GM23338 (cell line): ENCODE results near the gene COL16A1. TPM values are rescaled to one million over a fixed set of nuclear protein-coding genes. Genes with fewer than 3 reads are reported as not detected.

Source experiments
- JUNB ChIP-seq: IDR thresholded peaks from one replicate; pipeline ENCODE4 v1.6.1; 2016; ENCODE audit warnings: antibody characterized with exemption; ENCODE audit not compliant: unreplicated experiment
- NANOG ChIP-seq: IDR thresholded peaks from 2 replicates; pipeline ENCODE4 v1.6.1; 2016; ENCODE audit warnings: antibody characterized with exemption, borderline replicate concordance
- POLR2AphosphoS5 ChIP-seq: IDR thresholded peaks from 2 replicates; pipeline ENCODE4 v1.6.1; 2016; ENCODE audit warnings: antibody characterized with exemption, low read depth
- STAT1 ChIP-seq: IDR thresholded peaks from one replicate; pipeline ENCODE4 v1.6.1; 2016; ENCODE audit warnings: antibody characterized with exemption; ENCODE audit not compliant: unreplicated experiment
- ZNF331 ChIP-seq: fragments of 250-450 bp; sonication (Bioruptor Pico); IDR thresholded peaks from 2 replicates; pipeline ENCODE4 v1.5.0; 2020; ENCODE audit warnings: low read depth, mild to moderate bottlenecking, moderate library complexity
- polyA plus RNA-seq: library from polyadenylated mRNA; unstranded; fragments of >200 nt; fragmentation: Nextera tagmentation; extraction: Ambion mirVana; gene quantifications from 2 replicates; pipeline ENCODE4 v1.2.1, GENCODE V29; 2016
- total RNA-seq: library from RNA; depleted of rRNA; stranded (reverse); fragments of >200 nt; shearing (Covaris generic); gene quantifications from 2 replicates; pipeline ENCODE4 v1.2.3, GENCODE V29; 2014
- TF ChIP-seq, protein P1 (sequence below): fragments of 250-450 bp; sonication (Bioruptor Pico); IDR thresholded peaks from 2 replicates; pipeline ENCODE4 v1.5.0; 2020; ENCODE audit warnings: mild to moderate bottlenecking, moderate library complexity
- TF ChIP-seq, protein P2 (sequence below): IDR thresholded peaks from 2 replicates; pipeline ENCODE4 v1.6.1; 2016; ENCODE audit warnings: antibody characterized with exemption

COL16A1 gene
- total and polyA plus RNA-seq, 2 experiments from 2014 or later = 4.2 to 13.2 TPM

DNA sequence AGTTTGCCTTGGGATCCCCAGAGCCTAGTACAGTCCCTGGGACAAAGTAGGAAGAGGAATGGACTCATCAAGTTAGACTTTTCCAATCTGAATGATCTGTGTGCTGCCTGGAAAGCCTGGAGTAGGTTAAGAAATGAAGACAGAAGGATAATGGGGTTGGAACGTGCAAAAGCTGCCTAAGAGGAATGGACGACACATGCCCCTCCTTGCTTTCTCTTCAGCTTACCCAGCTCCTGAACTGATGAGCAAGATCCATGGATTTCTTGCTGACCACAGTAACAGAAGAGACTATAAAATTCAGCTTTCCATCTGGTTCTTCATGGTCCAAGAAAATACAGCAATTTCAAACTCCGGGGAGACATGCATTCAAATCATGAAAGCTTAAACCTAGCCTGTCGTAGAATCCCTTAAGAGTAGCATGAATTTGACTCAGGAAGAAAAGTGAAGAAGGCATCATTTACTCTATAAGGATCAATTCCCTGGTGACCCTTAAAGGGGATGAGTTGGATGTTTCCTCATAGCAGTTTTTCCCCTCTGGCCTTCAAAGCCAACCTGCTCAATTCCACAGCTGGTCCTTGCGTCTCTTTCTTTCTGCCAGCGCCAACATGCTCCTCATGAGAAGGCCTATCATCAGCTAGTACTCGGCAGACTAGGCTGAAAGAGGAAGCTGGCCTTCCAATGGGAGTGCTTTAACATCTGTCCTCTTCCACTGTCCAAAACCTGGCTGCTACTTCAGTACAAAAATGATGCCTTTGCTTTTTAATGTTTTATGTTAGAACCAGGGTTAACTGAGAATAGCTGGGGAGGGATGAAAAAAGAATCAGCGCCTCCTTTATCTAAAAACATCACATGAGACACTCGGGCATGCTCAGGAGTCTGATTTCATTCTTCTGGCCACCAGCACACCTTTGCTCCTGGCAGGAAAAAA is 53.4 kb downstream of the COL16A1 start (continued):
- TF ChIP-seq, protein P1, sequence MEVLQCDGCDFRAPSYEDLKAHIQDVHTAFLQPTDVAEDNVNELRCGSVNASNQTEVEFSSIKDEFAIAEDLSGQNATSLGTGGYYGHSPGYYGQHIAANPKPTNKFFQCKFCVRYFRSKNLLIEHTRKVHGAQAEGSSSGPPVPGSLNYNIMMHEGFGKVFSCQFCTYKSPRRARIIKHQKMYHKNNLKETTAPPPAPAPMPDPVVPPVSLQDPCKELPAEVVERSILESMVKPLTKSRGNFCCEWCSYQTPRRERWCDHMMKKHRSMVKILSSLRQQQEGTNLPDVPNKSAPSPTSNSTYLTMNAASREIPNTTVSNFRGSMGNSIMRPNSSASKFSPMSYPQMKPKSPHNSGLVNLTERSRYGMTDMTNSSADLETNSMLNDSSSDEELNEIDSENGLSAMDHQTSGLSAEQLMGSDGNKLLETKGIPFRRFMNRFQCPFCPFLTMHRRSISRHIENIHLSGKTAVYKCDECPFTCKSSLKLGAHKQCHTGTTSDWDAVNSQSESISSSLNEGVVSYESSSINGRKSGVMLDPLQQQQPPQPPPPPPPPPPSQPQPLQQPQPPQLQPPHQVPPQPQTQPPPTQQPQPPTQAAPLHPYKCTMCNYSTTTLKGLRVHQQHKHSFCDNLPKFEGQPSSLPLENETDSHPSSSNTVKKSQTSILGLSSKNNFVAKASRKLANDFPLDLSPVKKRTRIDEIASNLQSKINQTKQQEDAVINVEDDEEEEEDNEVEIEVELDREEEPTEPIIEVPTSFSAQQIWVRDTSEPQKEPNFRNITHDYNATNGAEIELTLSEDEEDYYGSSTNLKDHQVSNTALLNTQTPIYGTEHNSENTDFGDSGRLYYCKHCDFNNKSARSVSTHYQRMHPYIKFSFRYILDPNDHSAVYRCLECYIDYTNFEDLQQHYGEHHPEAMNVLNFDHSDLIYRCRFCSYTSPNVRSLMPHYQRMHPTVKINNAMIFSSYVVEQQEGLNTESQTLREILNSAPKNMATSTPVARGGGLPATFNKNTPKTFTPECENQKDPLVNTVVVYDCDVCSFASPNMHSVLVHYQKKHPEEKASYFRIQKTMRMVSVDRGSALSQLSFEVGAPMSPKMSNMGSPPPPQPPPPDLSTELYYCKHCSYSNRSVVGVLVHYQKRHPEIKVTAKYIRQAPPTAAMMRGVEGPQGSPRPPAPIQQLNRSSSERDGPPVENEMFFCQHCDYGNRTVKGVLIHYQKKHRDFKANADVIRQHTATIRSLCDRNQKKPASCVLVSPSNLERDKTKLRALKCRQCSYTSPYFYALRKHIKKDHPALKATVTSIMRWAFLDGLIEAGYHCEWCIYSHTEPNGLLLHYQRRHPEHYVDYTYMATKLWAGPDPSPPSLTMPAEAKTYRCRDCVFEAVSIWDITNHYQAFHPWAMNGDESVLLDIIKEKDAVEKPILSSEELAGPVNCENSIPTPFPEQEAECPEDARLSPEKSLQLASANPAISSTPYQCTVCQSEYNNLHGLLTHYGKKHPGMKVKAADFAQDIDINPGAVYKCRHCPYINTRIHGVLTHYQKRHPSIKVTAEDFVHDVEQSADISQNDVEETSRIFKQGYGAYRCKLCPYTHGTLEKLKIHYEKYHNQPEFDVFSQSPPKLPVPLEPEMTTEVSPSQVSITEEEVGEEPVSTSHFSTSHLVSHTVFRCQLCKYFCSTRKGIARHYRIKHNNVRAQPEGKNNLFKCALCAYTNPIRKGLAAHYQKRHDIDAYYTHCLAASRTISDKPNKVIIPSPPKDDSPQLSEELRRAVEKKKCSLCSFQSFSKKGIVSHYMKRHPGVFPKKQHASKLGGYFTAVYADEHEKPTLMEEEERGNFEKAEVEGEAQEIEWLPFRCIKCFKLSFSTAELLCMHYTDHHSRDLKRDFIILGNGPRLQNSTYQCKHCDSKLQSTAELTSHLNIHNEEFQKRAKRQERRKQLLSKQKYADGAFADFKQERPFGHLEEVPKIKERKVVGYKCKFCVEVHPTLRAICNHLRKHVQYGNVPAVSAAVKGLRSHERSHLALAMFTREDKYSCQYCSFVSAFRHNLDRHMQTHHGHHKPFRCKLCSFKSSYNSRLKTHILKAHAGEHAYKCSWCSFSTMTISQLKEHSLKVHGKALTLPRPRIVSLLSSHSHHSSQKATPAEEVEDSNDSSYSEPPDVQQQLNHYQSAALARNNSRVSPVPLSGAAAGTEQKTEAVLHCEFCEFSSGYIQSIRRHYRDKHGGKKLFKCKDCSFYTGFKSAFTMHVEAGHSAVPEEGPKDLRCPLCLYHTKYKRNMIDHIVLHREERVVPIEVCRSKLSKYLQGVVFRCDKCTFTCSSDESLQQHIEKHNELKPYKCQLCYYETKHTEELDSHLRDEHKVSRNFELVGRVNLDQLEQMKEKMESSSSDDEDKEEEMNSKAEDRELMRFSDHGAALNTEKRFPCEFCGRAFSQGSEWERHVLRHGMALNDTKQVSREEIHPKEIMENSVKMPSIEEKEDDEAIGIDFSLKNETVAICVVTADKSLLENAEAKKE = no peak
- TF ChIP-seq, protein P2, sequence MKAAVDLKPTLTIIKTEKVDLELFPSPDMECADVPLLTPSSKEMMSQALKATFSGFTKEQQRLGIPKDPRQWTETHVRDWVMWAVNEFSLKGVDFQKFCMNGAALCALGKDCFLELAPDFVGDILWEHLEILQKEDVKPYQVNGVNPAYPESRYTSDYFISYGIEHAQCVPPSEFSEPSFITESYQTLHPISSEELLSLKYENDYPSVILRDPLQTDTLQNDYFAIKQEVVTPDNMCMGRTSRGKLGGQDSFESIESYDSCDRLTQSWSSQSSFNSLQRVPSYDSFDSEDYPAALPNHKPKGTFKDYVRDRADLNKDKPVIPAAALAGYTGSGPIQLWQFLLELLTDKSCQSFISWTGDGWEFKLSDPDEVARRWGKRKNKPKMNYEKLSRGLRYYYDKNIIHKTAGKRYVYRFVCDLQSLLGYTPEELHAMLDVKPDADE = no peak
- TF ChIP-seq POLR2AphosphoS5 = no peak
- no peak for TF ChIP-seq JUNB
- no peak for TF ChIP-seq ZNF331 (CRISPR knock-in tag)
- no peak for TF ChIP-seq NANOG
- TF ChIP-seq STAT1 = no peak
